ENCODE measurements around the gene TUBGCP3. TPM values are rescaled to one million over a fixed set of nuclear protein-coding genes. Genes with fewer than 3 reads are reported as not detected.

Gene TUBGCP3
- total RNA-seq, 6 experiments from 2014 or later = 16.5 to 28.5 (median 25.6) TPM

- no peak overlapping the region for H3K4me3 Mint-ChIP-seq
- peaks cover 6% of the 10 kb centered on the region; the same call in 1 of the 2 replicates for H3K36me3 Mint-ChIP-seq (ENCODE audit: low read depth)
- DNase-seq = no peak
- H3K9me3 Mint-ChIP-seq = peaks cover 8% of the 10 kb centered on the region
- H3K27me3 Mint-ChIP-seq (ENCODE audit: insufficient read depth) = peaks cover 31% of the 10 kb centered on the region
- no peak overlapping the region for H3K27ac Mint-ChIP-seq
- TF ChIP-seq CTCF (IDR thresholded peaks at IDR 0.05) = no peak
- H3K4me1 Mint-ChIP-seq (ENCODE audit: low read depth) = no peaks in the 10 kb centered on the region
Observed at GRCh38 chr13:112442483-112443090, 145.4 kb downstream of the TUBGCP3 start.

- no peak overlapping the region for H3K4me3 Mint-ChIP-seq
- peaks cover 6% of the 10 kb centered on the region; the same call in 1 of the 2 replicates for H3K36me3 Mint-ChIP-seq (ENCODE audit: low read depth)
- no peaks in the 10 kb centered on the region for H3K4me1 Mint-ChIP-seq (ENCODE audit: low read depth)
- no peak for TF ChIP-seq CTCF (IDR thresholded peaks at IDR 0.05)
- DNase-seq = no peak
- H3K9me3 Mint-ChIP-seq = peaks cover 8% of the 10 kb centered on the region
- H3K27me3 Mint-ChIP-seq (ENCODE audit: insufficient read depth) = peaks cover 24% of the 10 kb centered on the region
- no peak overlapping the region for H3K27ac Mint-ChIP-seq
Observed at GRCh38 chr13:112441779-112442310, 146.1 kb downstream of the TUBGCP3 start.

GRCh38 chr13:112441226-112441625 lies 146.7 kb downstream of the TUBGCP3 start:
- no peak for DNase-seq
- peaks cover 6% of the 10 kb centered on the region; the same call in 1 of the 2 replicates for H3K36me3 Mint-ChIP-seq (ENCODE audit: low read depth)
- peaks cover 8% of the 10 kb centered on the region for H3K9me3 Mint-ChIP-seq
- H3K27me3 Mint-ChIP-seq (ENCODE audit: insufficient read depth) = peaks cover 24% of the 10 kb centered on the region
- no peaks in the 10 kb centered on the region for H3K4me1 Mint-ChIP-seq (ENCODE audit: low read depth)
- H3K4me3 Mint-ChIP-seq = no peak overlapping the region
- no peak overlapping the region for H3K27ac Mint-ChIP-seq
- TF ChIP-seq CTCF (IDR thresholded peaks at IDR 0.05) = no peak

GRCh38 chr13:112438515-112438914 lies 149.4 kb downstream of the TUBGCP3 start:
- DNase-seq = no peak
- peaks cover 20% of the 10 kb centered on the region for H3K9me3 Mint-ChIP-seq
- no peak for TF ChIP-seq CTCF (IDR thresholded peaks at IDR 0.05)
- no peak overlapping the region for H3K4me3 Mint-ChIP-seq
- H3K36me3 Mint-ChIP-seq (ENCODE audit: low read depth) = peaks cover 6% of the 10 kb centered on the region; the same call in 1 of the 2 replicates
- H3K27me3 Mint-ChIP-seq (ENCODE audit: insufficient read depth) = peaks cover 19% of the 10 kb centered on the region
- H3K27ac Mint-ChIP-seq = no peak overlapping the region
- no peaks in the 10 kb centered on the region for H3K4me1 Mint-ChIP-seq (ENCODE audit: low read depth)

- no peak for DNase-seq
- Mint-ChIP-seq H3K27me3 (ENCODE audit: insufficient read depth) (peaks cover 14% of the 10 kb centered on the region), H3K27ac (no peak overlapping the region), H3K4me3 (no peak overlapping the region), H3K4me1 (ENCODE audit: low read depth) (no peaks in the 10 kb centered on the region), H3K36me3 (ENCODE audit: low read depth) (peaks cover 6% of the 10 kb centered on the region; the same call in 1 of the 2 replicates), H3K9me3 (peaks cover 20% of the 10 kb centered on the region)
- TF ChIP-seq CTCF (IDR thresholded peaks at IDR 0.05) = no peak
Observed at GRCh38 chr13:112438094-112438493, 149.9 kb downstream of the TUBGCP3 start.
